GM19467 (cell line): ENCODE data around the gene USP30.

Experiments used
- ATAC-seq: cut with Tn5 transposase; IDR thresholded peaks from one replicate; pipeline ENCODE4 v1.9.1; 2021; ENCODE audit warnings: mild to moderate bottlenecking, moderate library complexity; ENCODE audit not compliant: unreplicated experiment

USP30 gene

GRCh38 chr12:109124878-109125648 lies 72.7 kb downstream of the USP30 start:
- ATAC-seq = no peak

GRCh38 chr12:109125791-109126190 lies 73.4 kb downstream of the USP30 start:
- ATAC-seq = no peak

- ATAC-seq = no peak
Observed at GRCh38 chr12:109126784-109127183, 74.4 kb downstream of the USP30 start.

- ATAC-seq = no peak
Observed at GRCh38 chr12:109127533-109128242, 75.3 kb downstream of the USP30 start.

GRCh38 chr12:109130297-109131153 lies 78.1 kb downstream of the USP30 start:
- no peak for ATAC-seq

GRCh38 chr12:109131154-109132050 lies 79.0 kb downstream of the USP30 start:
- ATAC-seq = no peak

GRCh38 chr12:109134186-109134917 lies 82.0 kb downstream of the USP30 start:
- ATAC-seq = no peak

GRCh38 chr12:109137055-109137454 lies 84.7 kb downstream of the USP30 start:
- ATAC-seq = no peak
